ENCODE data around the gene GPR31.

GPR31 gene

GRCh38 chr6:167164261-167164660 lies 6.5 kb upstream of the GPR31 start:
- no peak for DNase-seq (ENCODE audit: low read depth)
- no peak for TF ChIP-seq CTCF (IDR thresholded peaks at IDR 0.05; ENCODE audit: low read depth, low read length, missing control alignments)
- H3K4me3 ChIP-seq (ENCODE audit: low read depth, low read length) = no peak overlapping the region
- in situ Hi-C loops (cut with HindIII; ENCODE audit: low sequenced_read_pairs) = no loop called here

GRCh38 chr6:167163476-167164011 lies 5.8 kb upstream of the GPR31 start:
- DNase-seq (ENCODE audit: low read depth) = no peak
- no peak overlapping the region for H3K4me3 ChIP-seq (ENCODE audit: low read depth, low read length)
- no peak for TF ChIP-seq CTCF (IDR thresholded peaks at IDR 0.05; ENCODE audit: low read depth, low read length, missing control alignments)
- in situ Hi-C loops (cut with HindIII; ENCODE audit: low sequenced_read_pairs) = no loop called here

GRCh38 chr6:167162591-167162990 lies 4.8 kb upstream of the GPR31 start:
- no peak for TF ChIP-seq CTCF (IDR thresholded peaks at IDR 0.05; ENCODE audit: low read depth, low read length, missing control alignments)

GRCh38 chr6:167161851-167162467 lies 4.2 kb upstream of the GPR31 start:
- no peak overlapping the region for H3K4me3 ChIP-seq (ENCODE audit: low read depth, low read length)
- DNase-seq (ENCODE audit: low read depth) = no peak
- in situ Hi-C loops (cut with HindIII; ENCODE audit: low sequenced_read_pairs) = no loop called here
- TF ChIP-seq CTCF (IDR thresholded peaks at IDR 0.05; ENCODE audit: low read depth, low read length, missing control alignments) = no peak

More at GRCh38 chr6:167162591-167162990, 4.8 kb upstream of the GPR31 start:
- H3K4me3 ChIP-seq (ENCODE audit: low read depth, low read length) = no peak overlapping the region
- in situ Hi-C loops (cut with HindIII; ENCODE audit: low sequenced_read_pairs) = no loop called here
- DNase-seq (ENCODE audit: low read depth) = no peak

- in situ Hi-C loops (cut with HindIII; ENCODE audit: low sequenced_read_pairs) = no loop called here
- TF ChIP-seq CTCF (IDR thresholded peaks at IDR 0.05; ENCODE audit: low read depth, low read length, missing control alignments) = no peak
- H3K4me3 ChIP-seq (ENCODE audit: low read depth, low read length) = no peak overlapping the region
- no peak for DNase-seq (ENCODE audit: low read depth)
These were observed 366 bp downstream of the GPR31 start for GRCh38 chr6:167157414-167157813.

GRCh38 chr6:167154895-167155294 lies 2.9 kb downstream of the GPR31 start:
- in situ Hi-C loops (cut with HindIII; ENCODE audit: low sequenced_read_pairs) = no loop called here
- DNase-seq (ENCODE audit: low read depth) = no peak

More at GRCh38 chr6:167154895-167155294, 2.9 kb downstream of the GPR31 start:
- no peak overlapping the region for H3K4me3 ChIP-seq (ENCODE audit: low read depth, low read length)
- no peak for TF ChIP-seq CTCF (IDR thresholded peaks at IDR 0.05; ENCODE audit: low read depth, low read length, missing control alignments)
